NCI-H2171 (cell line): ENCODE data around the gene CYGB.
A peak's percentile ranks its signal among the peaks of the same experiment; 100 is the strongest.
"Not testable (repeated sequence)": the region's sequence is repeated elsewhere in the genome, so short reads cannot be mapped to it uniquely, and the experiment has no call there.

ENCODE experiments used
- DNase-seq: peaks from one replicate; lab custom pipeline; 2025; lab: John Stamatoyannopoulos, UW

Gene CYGB

DNA sequence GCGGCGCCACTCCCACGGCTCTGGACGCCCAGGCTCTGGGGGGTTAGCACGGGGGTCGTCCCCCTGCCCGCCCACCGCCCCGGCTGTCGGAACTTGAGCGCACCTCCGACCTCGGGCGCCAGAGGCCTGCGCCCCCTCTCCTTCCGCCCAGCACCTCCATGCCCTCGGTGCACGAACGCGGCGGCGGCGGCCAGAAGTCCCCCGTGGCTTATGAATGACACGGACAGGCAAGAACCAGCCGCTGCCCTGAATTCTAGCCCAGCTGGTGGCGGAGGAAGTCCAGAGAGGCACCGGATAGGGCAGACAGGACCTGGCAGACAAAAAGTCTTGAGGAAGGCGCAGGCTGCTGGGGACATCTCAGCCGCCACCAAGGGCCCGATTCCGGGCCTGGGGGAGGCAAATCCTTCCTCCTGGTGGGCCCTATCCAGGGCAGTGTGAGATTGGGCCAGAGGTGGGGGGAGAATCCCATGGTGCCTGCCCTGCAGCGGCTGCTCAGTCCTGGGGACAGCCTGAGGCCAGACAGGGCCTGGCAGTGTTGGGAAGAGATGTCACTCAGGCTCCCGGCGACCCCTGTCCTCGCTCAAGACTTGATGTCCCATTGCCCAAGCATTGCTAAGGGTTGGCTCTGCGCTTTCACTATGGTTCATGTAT, 897 bp upstream of the CYGB start:
- no peak for DNase-seq

DNA sequence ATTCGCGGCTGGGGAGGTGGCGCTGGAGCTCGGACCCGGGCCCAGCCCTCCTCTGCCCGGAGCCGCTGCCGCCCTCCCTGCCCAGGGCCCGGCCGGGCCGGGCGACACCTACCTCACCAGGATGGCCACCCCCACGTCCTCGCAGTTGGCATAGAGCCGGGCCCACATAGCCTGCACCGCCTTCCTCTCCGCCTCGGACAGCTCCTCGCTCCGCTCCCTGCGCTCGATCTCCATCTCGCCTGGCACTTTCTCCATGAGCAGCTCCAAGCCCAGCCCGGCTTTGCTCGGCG, 276 bp downstream of the CYGB start:
- DNase-seq: no peak

DNA sequence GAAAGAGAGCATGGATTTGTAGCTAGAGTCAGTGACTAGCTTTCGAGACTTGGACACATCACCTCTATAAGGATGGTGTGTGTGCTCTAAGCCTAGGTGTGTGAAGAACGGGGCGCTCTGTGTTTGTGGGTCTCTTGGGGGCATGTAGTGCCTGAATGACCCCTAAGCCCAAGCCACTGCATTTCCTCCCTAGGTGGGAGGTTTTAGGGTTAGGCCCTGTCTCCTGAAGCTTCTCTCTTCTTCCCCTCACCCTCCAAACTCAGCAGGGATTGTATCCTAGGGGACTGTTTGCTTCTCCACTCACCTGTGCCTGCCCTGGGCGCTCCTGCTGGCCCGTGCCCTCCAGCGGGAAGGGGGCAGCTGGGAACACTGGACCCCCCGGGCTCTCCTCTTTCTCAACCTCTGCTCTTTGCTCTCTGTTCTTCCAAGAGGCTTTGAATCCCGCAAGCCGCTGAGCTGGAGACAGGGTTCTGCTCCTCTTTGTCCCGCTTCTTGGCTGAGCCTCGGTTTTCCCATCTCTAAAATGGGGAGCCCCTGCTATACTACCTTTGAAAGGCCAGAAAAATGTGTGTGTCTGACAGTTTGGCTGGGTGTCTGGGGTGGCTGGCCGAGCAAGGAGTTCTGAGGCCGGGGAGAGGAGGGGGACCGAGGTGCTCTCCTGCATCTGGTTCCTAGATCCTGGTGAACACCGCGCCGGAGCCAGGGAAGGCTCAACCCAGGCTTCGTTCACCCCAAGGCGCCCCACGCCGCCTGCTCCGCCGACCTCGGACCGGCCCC, 810 bp downstream of the CYGB start:
- no peak for DNase-seq

DNA sequence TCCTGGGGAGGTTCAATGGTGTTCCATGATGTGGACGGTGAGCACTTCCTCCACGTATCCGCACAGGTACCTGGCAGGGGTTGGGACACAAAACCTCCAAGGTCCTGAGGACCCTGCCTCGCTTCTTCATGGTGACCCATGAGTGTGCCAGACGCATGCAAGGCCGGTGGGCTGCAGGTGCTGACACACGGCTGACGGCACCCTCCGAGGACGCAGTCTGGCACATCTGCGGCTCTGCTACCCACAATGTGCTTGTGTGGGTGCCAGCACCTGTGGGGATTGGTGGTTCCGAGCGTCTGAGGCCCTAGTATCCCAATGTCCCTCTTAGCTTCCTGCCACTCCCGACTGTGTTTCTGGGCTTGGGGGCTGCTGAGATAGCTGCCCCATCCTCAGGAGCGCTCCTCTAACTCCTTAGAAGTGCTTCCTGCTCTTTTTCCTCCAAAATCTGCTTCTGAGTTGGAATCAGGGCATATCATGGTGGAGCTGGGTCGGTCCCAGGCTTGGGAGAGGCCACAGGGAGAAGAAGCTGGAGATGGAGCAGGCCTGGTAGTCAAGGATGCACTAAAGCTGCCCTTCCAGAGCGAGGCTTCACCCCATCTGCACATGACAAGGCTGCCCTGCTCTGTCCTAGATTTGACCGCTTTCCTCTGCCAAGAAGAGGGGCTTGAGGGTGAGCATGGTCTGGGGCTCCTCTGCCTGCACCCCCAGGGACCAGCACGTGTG, 1.6 kb downstream of the CYGB start:
- no peak for DNase-seq

DNA sequence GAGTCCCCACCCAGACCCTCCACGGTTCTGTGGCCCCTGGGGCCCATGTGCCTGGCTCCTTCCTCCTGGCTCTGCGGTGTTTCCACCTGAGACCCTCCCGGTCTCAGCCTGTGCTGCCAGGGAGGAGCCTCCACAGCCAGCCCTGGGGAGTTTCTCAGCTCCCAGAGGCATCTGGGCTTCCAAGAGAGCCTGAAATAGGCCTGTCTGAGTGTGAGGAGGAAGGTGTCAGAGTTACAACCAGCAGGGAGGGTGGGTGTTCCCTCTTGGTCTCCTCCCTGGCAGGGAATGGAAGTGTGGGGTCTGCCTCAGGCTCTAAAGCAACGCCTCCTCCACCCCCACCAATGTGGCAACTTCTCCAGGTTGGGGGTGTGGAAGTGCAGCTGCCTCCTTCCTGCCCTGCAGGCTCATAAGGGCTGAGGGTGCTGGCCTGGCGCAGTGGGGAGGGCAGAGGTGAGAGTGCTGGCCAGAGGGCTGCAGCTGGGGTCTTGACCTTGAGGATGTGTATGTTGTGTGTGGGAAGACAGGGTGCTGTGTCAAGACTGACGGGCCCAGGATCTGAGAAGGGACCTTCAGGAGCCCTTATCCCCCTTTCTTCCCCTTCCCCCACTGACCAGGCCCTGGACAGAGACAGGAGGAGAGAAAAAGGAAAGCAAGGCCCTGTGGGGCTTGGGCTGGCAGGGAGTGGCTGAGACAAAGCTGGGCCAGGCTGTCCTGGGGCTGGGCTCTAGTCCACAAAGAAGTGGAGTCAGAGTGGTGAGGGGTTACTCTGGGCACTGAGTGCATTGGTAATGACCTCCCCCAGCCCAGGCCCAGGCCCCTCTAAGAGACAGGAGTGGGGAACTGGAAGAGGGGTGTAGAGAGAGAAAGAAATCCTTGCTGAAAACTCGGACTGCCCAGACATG, 2.4 kb downstream of the CYGB start:
- DNase-seq: peak; percentile 44

DNA sequence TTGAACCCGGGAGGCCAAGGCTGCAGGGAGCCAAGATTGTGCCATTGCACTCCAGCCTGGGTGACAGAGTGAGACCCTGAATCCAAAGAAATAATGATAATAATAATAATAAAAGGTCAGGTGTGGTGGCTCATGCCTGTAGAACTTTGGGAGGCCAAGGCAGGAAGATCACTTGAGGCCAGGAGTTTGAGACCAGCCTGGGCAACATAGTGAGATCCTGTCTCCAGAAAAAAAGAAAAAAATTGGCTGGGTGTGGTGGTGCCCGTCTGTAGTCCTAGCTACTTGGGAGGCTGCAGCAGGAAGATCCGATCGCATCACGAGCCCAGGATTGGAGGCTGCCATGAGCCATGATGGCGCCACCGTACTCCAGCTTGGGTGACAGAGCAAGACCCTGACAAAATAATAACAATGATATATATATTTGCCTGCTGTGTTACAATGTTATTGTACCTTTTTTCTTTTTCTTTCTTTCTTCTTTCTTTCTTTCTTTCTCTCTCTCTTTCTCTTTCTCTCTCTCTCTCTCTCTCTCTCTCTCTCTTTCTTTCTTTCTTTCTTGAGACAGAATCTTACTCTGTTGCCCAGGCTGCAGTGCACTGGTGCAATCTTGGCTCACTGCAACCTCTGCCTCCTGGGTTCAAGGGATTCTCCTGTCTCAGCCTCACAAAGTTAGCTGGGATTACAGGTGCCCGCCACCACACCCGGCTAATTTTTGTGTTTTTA, 3.7 kb downstream of the CYGB start:
- not testable (repeated sequence) for DNase-seq

DNA sequence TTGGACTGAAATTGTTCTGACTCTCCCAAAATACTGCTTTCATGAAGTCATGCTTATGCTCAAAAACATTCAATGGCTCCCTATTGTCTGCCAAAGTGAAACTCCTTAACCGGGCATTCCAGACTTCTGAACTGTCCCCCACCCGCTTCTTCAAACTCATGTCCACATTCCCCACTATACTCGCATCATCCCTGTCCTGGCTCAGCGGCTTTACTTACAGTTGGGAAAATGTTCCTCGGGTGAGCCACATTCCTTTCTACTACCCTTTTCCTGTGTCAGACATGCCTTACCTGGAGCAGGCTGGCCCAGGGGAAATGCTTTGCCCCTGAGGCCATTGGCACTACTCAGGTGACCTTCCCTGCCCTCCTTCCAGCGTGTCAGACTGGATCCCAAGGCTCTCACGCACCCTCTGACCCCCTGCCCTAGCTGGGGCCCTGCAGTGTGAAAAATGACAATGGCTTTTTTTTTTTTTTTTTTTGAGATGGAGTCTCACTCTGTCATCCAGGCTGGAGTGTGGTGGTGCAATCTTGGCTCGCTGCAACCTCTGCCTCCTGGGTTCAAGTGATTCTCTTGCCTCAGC, 5.3 kb downstream of the CYGB start:
- no peak for DNase-seq

DNA sequence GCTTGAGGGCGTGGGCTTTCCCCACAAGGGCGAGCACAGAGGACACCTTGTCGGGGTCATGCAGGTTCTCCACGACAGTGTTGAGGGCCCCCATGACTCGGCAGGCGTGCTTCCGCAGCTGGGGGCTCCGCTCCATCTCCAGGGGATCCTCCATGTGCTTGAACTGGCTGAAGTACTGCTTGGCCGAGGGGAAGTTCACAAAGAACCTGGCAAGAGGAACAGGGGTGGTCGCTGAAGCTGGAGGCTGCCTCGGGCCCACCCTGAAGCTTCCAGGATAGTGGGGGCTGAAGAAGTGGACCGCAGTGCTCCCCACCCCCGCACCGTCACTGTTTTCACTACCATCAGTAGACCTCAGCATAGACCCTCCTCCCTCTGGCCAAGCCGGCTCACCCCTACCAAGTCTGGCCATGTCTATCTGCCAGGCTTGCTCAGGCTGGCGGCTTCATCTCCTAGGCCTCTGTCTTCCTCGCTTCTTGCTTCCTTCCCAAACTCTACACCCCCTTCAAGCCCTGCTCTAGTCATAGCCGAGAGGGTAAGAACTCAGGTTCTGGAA, 5.9 kb downstream of the CYGB start:
- no peak for DNase-seq

DNA sequence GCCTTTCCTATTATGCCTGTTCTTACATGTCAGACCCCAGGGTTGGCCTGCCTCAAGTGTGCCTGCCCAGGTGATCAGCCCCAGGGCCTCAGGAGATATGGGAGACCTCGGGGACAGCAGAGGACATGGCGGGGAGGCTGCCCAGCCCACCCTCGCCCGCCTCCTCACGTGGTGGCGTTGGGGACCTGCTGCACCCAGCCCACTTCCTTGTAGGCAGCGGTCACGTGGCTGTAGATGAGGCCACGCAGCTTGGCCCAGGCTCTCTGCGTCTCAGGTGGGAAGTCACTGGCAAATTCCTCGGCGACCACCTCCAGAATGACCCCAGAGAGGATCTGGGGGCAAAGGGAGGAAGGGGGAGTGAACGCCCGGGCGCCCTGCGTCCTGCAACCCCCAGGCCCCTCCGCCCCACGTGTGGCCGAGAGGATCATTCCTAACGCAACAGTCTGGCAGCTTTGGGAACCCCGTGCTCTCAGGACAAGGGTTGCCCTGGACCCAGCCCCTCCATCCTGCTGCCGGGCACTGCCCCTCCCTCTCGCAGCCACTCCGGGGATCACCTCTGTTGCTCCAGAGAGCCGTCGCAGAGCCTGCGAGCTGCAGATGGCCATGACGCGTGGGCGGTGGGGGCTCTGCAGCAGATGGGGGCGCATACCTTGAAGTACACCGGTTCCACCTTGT, 6.6 kb downstream of the CYGB start:
- DNase-seq: no peak

DNA sequence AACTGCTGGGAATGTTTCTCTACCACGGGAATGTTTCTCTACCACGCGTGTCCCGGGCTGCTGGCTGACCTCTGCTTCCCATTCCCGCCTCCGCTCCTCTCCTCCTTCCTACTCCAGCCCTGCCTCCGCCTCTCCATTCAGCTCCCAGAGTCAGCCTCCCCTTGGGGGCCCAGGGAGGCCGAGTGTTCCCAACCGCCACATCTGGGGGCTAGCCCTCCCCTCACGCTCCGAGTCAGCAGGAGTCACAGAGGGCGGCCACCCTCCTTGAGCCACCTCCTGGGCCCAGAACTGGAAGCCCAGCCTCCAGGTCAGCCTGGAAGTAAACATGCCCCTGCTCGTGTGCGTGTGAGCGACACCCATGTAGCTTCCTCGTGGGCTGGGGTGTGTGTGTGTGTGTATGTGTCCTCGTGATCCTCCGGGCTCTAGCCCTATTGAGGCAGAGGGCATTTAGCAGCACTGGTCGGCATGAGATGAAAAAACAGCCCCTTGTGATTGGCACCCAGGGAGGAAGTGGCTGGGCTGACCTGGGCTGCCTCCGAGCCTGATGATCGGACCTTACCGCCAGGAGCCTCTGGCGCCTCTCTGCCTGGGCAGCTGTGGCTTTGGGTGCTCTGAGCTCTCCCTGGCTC, 7.3 kb downstream of the CYGB start:
- DNase-seq: no peak

DNA sequence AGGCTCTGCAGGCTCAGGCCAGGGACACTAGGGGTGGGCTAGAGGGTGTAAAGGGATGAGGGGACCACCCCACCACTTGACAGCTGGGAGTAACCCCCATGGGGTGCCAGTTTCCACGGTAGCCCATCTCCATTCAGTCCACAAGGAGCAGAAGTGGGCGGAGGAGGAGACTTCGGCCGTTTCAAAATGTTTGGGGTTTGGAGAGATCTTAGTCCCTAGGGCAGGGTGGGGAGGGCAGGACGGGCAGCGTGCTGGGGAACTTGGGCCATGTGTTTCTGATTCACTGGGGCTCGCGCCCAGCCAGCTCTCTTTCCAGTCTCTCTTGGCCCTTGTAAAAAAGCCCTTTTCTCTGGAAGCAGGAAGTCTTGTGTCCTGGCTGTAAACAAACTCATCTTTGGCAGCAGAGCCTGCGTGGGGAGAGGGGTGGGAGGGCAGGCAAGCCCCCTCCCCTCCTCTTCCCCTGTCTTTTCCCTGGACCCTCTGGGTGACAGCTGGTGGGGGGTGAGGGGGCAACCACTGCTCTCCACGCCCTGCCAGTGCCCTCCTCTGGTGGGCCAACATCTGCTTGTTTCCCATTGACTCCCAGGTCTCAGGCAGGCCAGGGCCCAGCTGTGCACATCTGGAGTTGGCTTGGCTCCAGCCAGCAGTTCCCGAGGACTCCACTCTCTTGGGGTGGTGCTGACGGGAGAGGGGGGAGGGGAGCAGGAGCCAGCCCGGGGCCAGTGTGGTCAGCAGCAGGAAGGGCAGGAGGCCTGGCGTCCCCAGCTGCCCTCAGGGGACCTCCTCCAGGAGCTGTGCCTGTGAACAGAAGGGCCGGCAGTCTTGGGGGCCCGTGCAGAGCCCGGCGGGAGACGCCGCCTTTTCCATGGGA, 8.1 kb downstream of the CYGB start:
- DNase-seq: no peak

DNA sequence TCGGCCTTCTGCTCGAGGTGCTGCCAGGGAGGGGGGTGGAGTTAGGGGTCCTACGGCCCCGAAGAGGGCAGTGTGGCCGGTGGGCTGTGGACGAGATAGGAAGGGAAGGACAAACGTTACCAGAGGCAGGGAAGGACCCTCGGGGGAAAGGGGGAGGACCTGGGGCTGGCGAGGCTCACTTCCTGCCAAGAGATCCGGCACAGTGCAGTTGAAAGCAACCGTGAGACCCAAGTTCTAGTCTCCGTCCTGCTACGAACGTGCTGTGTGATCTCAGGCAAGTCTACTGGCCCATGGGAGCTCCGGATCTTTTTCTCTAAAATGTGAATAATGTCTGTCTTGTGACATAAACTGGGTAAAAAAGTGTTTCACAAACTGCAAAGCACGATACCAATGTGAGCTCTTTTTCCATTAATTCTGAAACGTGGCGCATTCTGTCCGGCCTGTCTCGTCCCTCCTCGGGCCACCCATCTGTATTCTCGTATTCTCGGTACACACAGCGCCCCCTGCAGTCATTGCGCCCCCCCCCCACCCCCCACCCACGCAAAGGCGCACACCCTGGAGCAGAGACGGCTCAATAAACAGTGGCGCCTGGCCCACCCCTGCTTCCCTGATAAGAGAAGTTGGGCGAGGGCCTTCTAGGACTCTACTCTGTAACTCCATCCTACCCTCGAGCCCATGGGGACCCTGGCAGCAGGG, 8.8 kb downstream of the CYGB start:
- no peak for DNase-seq

DNA sequence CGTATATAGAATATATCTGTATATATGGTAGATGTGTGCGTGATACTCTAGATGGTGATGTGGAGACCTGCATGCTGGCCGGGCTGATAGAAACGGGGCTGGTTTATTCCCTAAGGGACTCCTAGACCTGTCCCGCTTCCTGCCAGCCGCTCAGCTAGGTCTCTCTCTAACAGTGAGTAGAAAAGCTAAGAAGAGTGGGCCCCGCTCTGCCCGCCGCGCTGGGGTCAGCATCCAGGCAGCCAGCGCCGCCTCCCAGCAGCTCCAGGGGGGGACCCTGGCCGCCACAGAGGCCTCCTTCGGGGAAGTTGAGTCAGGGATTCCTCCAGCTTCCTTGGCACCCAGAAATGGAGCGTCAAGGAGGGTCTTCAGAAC, 9.4 kb downstream of the CYGB start:
- no peak for DNase-seq

DNA sequence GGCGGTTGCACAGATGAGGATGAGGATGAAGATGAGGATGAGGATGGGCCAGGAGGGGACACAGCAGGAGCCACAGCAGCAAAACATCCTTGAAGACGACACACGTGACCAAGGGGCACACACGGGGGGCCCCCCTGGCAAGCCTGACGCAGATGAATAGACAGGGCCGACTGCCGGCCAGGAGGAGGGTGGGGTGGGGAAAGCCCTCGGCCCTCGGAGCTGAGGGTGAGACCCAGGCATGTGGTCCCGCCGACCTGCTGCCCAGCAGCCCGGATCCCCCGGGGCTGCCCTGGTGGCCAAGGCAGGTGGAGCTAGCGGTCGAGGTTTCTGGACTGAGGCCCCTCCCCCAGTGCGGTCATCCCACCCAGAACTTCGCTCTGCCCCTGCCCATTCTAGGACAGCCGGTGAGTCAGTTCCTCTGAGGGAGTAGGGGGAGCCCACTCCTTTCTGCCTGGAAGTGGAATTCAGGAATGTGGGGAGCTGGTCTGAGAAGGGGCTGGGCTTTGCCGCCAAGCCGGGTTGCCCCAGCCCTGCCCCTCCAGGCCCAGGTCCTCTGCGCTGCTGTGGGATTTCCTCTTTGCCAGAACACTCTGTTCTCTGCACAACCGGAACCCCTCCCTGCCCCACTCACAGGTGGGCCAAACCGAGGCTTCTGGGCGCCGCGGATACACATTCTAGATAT, 9.9 kb downstream of the CYGB start:
- no peak for DNase-seq

DNA sequence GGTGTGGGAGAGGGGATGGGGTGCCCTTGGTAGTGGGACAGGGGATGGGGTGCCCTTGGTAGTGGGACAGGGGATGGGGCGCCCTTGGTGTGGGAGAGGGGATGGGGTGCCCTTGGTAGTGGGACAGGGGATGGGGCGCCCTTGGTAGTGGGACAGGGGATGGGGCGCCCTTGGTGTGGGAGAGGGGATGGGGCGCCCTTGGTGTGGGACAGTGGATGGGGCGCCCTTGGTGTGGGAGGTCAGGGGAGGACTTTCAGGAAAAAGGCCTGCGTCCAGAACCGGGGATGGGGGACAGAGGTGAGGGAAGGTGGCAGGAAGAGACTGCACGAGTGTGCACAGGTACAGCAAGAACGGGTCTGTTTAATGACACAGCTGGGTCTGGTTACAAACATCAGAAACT, 10.5 kb downstream of the CYGB start:
- not testable (repeated sequence) for DNase-seq

DNA sequence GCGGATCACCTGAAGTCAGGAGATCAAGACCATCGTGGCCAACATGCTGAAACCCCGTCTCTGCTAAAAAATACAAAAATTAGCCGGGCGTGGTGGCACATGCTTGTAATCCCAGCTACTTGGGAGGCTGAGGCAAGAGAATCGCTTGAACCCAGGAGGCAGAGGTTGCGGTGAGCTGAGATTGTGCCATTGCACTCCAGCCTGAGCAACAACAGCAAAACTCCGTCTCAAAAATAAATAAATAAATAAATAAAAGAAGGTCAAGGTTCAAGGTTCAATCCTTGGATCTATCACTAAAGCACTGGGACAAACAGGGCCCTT, 12.0 kb downstream of the CYGB start:
- DNase-seq: not testable (repeated sequence)

DNA sequence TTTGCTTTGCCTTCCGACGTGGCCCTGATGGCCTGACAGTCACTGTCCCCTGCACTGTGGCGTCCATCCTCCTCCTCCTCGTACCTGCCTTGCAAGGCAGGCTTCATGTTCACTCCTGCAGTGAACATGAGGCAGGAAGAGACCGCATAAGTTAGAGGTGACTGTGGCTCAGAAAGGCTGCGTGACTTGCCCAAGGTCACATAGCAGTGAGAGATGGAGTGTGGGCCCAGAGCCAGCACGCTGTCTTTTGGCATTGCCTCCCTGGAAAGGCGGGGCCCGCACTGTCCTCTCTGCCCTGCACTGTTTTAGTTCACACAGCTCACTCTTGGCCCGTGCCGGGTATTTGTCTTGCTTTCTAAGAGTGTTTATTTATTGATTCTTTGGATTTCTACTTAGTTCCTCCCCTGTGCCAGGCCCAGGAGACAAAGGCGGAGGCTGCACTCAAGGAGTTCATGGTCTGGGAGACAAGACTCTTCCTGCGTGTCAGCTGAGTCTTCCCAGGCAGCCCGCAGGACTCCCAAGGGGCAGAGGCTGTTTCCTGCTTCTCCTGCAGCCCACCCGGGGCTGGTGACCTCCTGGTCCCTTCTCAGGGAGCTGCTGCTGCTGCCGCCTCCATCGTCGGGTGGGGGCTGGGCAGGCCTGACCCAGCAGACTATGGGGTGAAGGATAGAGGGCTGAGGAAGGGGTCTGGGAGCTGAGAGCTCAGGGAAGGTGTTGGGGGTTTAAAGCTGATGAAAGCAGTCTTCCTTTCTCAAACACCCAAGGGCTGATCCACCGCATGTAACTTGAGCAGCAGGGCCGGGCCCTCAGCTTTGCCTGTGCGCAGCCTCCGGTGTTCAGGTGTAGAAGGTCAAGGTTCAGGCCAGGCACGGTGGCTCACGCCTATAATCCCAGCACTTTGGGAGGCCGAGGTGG, 12.7 kb downstream of the CYGB start:
- DNase-seq: no peak
